Ishikawa (cell line): ENCODE results near the gene SLC15A4.

Experiments
- CEBPB ChIP-seq: IDR thresholded peaks from 2 replicates; pipeline ENCODE4 v1.6.1; 2012
- CREB1 ChIP-seq: IDR thresholded peaks from 2 replicates; pipeline ENCODE4 v1.6.1; 2012; ENCODE audit warnings: low read depth
- EGR1 ChIP-seq: IDR thresholded peaks from 2 replicates; pipeline ENCODE4 v1.6.1; 2012
- EP300 ChIP-seq: IDR thresholded peaks from 2 replicates; pipeline ENCODE4 v1.6.1; 2012; ENCODE audit warnings: borderline replicate concordance
- FOXM1 ChIP-seq: IDR thresholded peaks from 2 replicates; pipeline ENCODE4 v1.6.1; 2012; ENCODE audit warnings: low read depth, borderline replicate concordance
- NFIC ChIP-seq: IDR thresholded peaks from 2 replicates; pipeline ENCODE4 v1.6.1; 2012
- RAD21 ChIP-seq: IDR thresholded peaks from 2 replicates; pipeline ENCODE4 v1.6.1; 2012; ENCODE audit warnings: low read depth
- REST ChIP-seq: IDR thresholded peaks from 2 replicates; pipeline ENCODE4 v1.6.1; 2012; ENCODE audit warnings: low read depth, mild to moderate bottlenecking
- TAF1 ChIP-seq: IDR thresholded peaks from 2 replicates; pipeline ENCODE4 v1.6.1; 2012; ENCODE audit warnings: low read depth, mild to moderate bottlenecking
- TCF12 ChIP-seq: IDR thresholded peaks from 2 replicates; pipeline ENCODE4 v1.6.1; 2012; ENCODE audit warnings: low read depth
- TEAD4 ChIP-seq: IDR thresholded peaks from 2 replicates; pipeline ENCODE4 v1.6.1; 2012
- YY1 ChIP-seq: IDR thresholded peaks from 2 replicates; pipeline ENCODE4 v1.6.1; 2012; ENCODE audit warnings: low read depth
- ZBTB7A ChIP-seq: IDR thresholded peaks from 2 replicates; pipeline ENCODE4 v1.6.1; 2012; ENCODE audit warnings: low read depth
- TF ChIP-seq, protein P1 (sequence below): IDR thresholded peaks from 2 replicates; pipeline ENCODE4 v1.6.1; 2012
- TF ChIP-seq, protein P2 (sequence below): IDR thresholded peaks from 2 replicates; pipeline ENCODE4 v1.6.1; 2012

Gene SLC15A4

DNA sequence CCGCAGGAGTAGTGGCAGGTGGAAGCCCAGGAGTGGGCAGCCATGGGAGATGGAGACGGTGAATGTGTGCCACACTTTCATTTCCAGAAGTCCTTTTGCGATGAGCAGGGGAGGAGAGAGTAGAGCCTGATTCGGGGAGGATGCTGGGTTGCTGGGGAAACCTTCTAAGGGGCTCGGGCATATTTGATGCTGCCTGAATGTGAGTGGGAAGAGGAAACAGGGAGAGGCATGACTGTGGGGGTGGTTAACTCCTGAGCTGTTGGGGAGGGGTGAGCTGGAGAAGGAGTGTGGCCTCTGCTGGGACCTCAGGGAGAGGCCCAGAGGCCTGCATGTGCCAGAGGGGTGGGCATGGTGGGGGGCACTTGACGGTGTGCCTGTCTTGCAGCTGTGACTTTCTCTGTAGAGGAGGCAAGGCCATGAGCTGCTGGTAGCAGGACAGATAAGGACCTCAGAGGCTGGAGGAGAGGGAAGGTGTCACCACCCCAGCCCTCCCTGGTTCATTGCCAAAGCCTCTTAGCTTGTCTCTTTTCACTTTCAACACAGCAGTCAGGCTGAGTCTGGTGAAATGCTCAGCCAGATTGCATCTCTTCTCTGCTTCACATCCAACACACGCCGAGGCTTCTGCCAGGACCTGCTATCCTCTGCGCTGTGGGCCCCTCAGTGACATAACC is 40.9 kb upstream of the SLC15A4 start:
- TF ChIP-seq REST = no peak
- TF ChIP-seq NFIC = no peak
- TF ChIP-seq, protein P1, sequence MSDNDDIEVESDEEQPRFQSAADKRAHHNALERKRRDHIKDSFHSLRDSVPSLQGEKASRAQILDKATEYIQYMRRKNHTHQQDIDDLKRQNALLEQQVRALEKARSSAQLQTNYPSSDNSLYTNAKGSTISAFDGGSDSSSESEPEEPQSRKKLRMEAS = no peak
- TF ChIP-seq YY1 = no peak
- TF ChIP-seq RAD21 = no peak
- no peak for TF ChIP-seq ZBTB7A
- TF ChIP-seq CREB1 = no peak
- TF ChIP-seq TEAD4 = no peak
- no peak for TF ChIP-seq CEBPB
- TF ChIP-seq FOXM1 = no peak
- TF ChIP-seq, protein P2, sequence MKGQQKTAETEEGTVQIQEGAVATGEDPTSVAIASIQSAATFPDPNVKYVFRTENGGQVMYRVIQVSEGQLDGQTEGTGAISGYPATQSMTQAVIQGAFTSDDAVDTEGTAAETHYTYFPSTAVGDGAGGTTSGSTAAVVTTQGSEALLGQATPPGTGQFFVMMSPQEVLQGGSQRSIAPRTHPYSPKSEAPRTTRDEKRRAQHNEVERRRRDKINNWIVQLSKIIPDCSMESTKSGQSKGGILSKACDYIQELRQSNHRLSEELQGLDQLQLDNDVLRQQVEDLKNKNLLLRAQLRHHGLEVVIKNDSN = no peak
- TF ChIP-seq TAF1 = no peak
- TF ChIP-seq EGR1 = no peak
- TF ChIP-seq TCF12 = no peak
- TF ChIP-seq EP300 = no peak

- TF ChIP-seq NFIC (no peak), TCF12 (no peak), CEBPB (no peak), REST (no peak), RAD21 (no peak), YY1 (no peak), ZBTB7A (no peak)
- TF ChIP-seq, protein P1 = no peak
- TF ChIP-seq, protein P2 = no peak
These were observed 40.2 kb upstream of the SLC15A4 start for GRCh38 chr12:128863957-128864356.

- TF ChIP-seq FOXM1 (no peak), CEBPB (no peak), TEAD4 (no peak), YY1 (no peak), TAF1 (no peak), ZBTB7A (no peak), CREB1 (no peak)
- TF ChIP-seq, protein P2 = no peak
These were observed 37.7 kb upstream of the SLC15A4 start for GRCh38 chr12:128861226-128862016.

- no peak for TF ChIP-seq RAD21
- no peak for TF ChIP-seq CREB1
- no peak for TF ChIP-seq TEAD4
- TF ChIP-seq REST = no peak
These were observed 35.6 kb upstream of the SLC15A4 start for GRCh38 chr12:128859311-128859710.
